Muscle of arm (tissue), 12 donors: Measurements from ENCODE around the gene PRR35. TPM values are rescaled to one million over a fixed set of nuclear protein-coding genes. Genes with fewer than 3 reads are reported as not detected.

ENCODE experiments used
- polyA plus RNA-seq, 12 donors: library from polyadenylated mRNA; unstranded; fragments of 120-200 nt; gene quantifications; one replicate each; pipeline ENCODE4 v1.2.1, GENCODE V29; 2013; ENCODE audit not compliant: insufficient read length in 12 of 12

Gene PRR35
- polyA plus RNA-seq, 12 donors = 0.08 to 0.24 (median 0.13) TPM; not detected in 6

Other genes with a start within 250 kb of the PRR35 start
- gene AXIN1, start 207.7 kb upstream of the PRR35 start, polyA plus RNA-seq = 10 to 100 TPM in 7 of 12 donors, 1 to 10 TPM in 4, not detected in 1; 8.1 to 21.7 (median 10.7) TPM
- gene MRPL28, start 189.9 kb upstream of the PRR35 start, polyA plus RNA-seq = 10 to 100 TPM in 11 of 12 donors, not detected in 1; 31.5 to 51.3 (median 36.6) TPM
- 10 to 100 TPM in 11 of 12 donors, not detected in 1; 18.0 to 38.6 (median 23.1) TPM for gene PGAP6, start 178.4 kb upstream of the PRR35 start, polyA plus RNA-seq
- 100 to 1,000 TPM in 2 of 12 donors, 10 to 100 TPM in 9, not detected in 1; 50.6 to 158 (median 70.1) TPM for gene NME4, start 163.2 kb upstream of the PRR35 start, polyA plus RNA-seq
- gene DECR2, start 158.5 kb upstream of the PRR35 start, polyA plus RNA-seq = 10 to 100 TPM in 6 of 12 donors, 1 to 10 TPM in 5, not detected in 1; 7.7 to 26.3 (median 11.0) TPM
- 10 to 100 TPM in 11 of 12 donors, not detected in 1; 20.7 to 47.1 (median 27.6) TPM for gene RAB11FIP3, start 134.7 kb upstream of the PRR35 start, polyA plus RNA-seq
- 10 to 100 TPM in 11 of 12 donors, not detected in 1; 17.3 to 42.3 (median 23.1) TPM for gene CAPN15, start 32.7 kb upstream of the PRR35 start, polyA plus RNA-seq
- gene NHLRC4, start 6.6 kb downstream of the PRR35 start, polyA plus RNA-seq = 1 to 10 TPM in 3 of 12 donors, under 1 TPM in 7, not detected in 2; 0.62 to 1.3 (median 0.89) TPM
- gene PIGQ, start 9.6 kb downstream of the PRR35 start, polyA plus RNA-seq = 10 to 100 TPM in 11 of 12 donors, not detected in 1; 12.9 to 36.0 (median 17.9) TPM
- gene RAB40C, start 29.7 kb downstream of the PRR35 start, polyA plus RNA-seq = 10 to 100 TPM in 7 of 12 donors, 1 to 10 TPM in 4, not detected in 1; 8.8 to 25.9 (median 10.6) TPM
- 1 to 10 TPM in 1 of 12 donors, under 1 TPM in 9, not detected in 2; 0.14 to 2.1 (median 0.39) TPM for gene WFIKKN1, start 70.6 kb downstream of the PRR35 start, polyA plus RNA-seq
- 10 to 100 TPM in 11 of 12 donors, not detected in 1; 28.9 to 48.1 (median 35.5) TPM for gene METTL26, start 75.9 kb downstream of the PRR35 start, polyA plus RNA-seq
- 10 to 100 TPM in 4 of 12 donors, 1 to 10 TPM in 7, not detected in 1; 6.6 to 35.0 (median 9.4) TPM for gene MCRIP2, start 81.4 kb downstream of the PRR35 start, polyA plus RNA-seq
- gene WDR90, start 89.0 kb downstream of the PRR35 start, polyA plus RNA-seq = 10 to 100 TPM in 11 of 12 donors, not detected in 1; 11.6 to 41.2 (median 15.9) TPM
- gene RHOT2, start 107.7 kb downstream of the PRR35 start, polyA plus RNA-seq = 10 to 100 TPM in 11 of 12 donors, not detected in 1; 38.6 to 95.9 (median 45.4) TPM
- gene RHBDL1, start 115.3 kb downstream of the PRR35 start, polyA plus RNA-seq = 1 to 10 TPM in 8 of 12 donors, under 1 TPM in 2, not detected in 2; 0.69 to 2.6 (median 1.2) TPM
- 100 to 1,000 TPM in 2 of 12 donors, 10 to 100 TPM in 9, not detected in 1; 61.0 to 138 (median 85.7) TPM for gene STUB1, start 120.0 kb downstream of the PRR35 start, polyA plus RNA-seq
- 10 to 100 TPM in 11 of 12 donors, not detected in 1; 20.3 to 59.8 (median 28.4) TPM for gene JMJD8, start 123.9 kb downstream of the PRR35 start, polyA plus RNA-seq
- 1 to 10 TPM in 11 of 12 donors, not detected in 1; 5.0 to 9.0 (median 6.0) TPM for gene WDR24, start 130.0 kb downstream of the PRR35 start, polyA plus RNA-seq
- 1 to 10 TPM in 3 of 12 donors, under 1 TPM in 7, not detected in 2; 0.24 to 1.2 (median 0.52) TPM for gene FBXL16, start 145.4 kb downstream of the PRR35 start, polyA plus RNA-seq
- gene METRN, start 154.7 kb downstream of the PRR35 start, polyA plus RNA-seq = 10 to 100 TPM in 11 of 12 donors, not detected in 1; 15.2 to 43.8 (median 19.1) TPM
- gene ANTKMT, start 160.8 kb downstream of the PRR35 start, polyA plus RNA-seq = 10 to 100 TPM in 5 of 12 donors, 1 to 10 TPM in 6, not detected in 1; 4.9 to 25.5 (median 9.9) TPM
- 1 to 10 TPM in 3 of 12 donors, under 1 TPM in 7, not detected in 2; 0.58 to 1.5 (median 0.86) TPM for gene CCDC78, start 166.0 kb downstream of the PRR35 start, polyA plus RNA-seq
- gene HAGHL, start 166.7 kb downstream of the PRR35 start, polyA plus RNA-seq = 1 to 10 TPM in 9 of 12 donors, under 1 TPM in 1, not detected in 2; 0.99 to 2.9 (median 2.1) TPM
- 10 to 100 TPM in 10 of 12 donors, 1 to 10 TPM in 1, not detected in 1; 7.5 to 16.7 (median 15.7) TPM for gene CIAO3, start 180.6 kb downstream of the PRR35 start, polyA plus RNA-seq
- gene MSLN, start 200.3 kb downstream of the PRR35 start, polyA plus RNA-seq = 10 to 100 TPM in 2 of 12 donors, 1 to 10 TPM in 3, under 1 TPM in 5, not detected in 2; 0.22 to 15.6 (median 0.91) TPM
- gene RPUSD1, start 228.0 kb downstream of the PRR35 start, polyA plus RNA-seq = 10 to 100 TPM in 2 of 12 donors, 1 to 10 TPM in 9, not detected in 1; 6.6 to 12.7 (median 8.6) TPM
- 10 to 100 TPM in 10 of 12 donors, 1 to 10 TPM in 1, not detected in 1; 9.4 to 56.5 (median 13.5) TPM for gene CHTF18, start 228.2 kb downstream of the PRR35 start, polyA plus RNA-seq
- gene GNG13, start 240.3 kb downstream of the PRR35 start, polyA plus RNA-seq = under 1 TPM in 1 of 12 donors, not detected in 11; 0.34 TPM